GM12878 (cell line): ENCODE results near the gene CRAT. TPM values are rescaled to one million over a fixed set of nuclear protein-coding genes. Genes with fewer than 3 reads are reported as not detected.

ENCODE experiments used
- MEF2B ChIP-seq: fragments of 450-650 bp; IDR thresholded peaks from 2 replicates; pipeline ENCODE4 v1.6.1; 2018; ENCODE audit warnings: mild to moderate bottlenecking, moderate library complexity; ENCODE audit not compliant: partially characterized antibody, poor library complexity, severe bottlenecking
- NFYB ChIP-seq: IDR thresholded peaks from 2 replicates; pipeline ENCODE4 v1.6.1; 2011; ENCODE audit warnings: low read depth, mild to moderate bottlenecking, low read length, improper control_type of control experiment, moderate library complexity; ENCODE audit not compliant: insufficient read depth
- NR2C1 ChIP-seq: fragments of 450-650 bp; IDR thresholded peaks from 2 replicates; pipeline ENCODE4 v1.6.1; 2017; ENCODE audit warnings: antibody characterized with exemption, mild to moderate bottlenecking, moderate library complexity
- PRDM15 ChIP-seq: fragments of 450-650 bp; formaldehyde crosslinking; IDR thresholded peaks from 2 replicates; pipeline ENCODE4 v1.4.0; 2020; ENCODE audit warnings: mild to moderate bottlenecking, moderate library complexity
- RUNX3 ChIP-seq: IDR thresholded peaks from 2 replicates; pipeline ENCODE4 v1.6.1; 2012; ENCODE audit warnings: low read length, inconsistent platforms
- SMARCA5 ChIP-seq: fragments of 450-650 bp; IDR thresholded peaks from 2 replicates; pipeline ENCODE4 v1.6.1; 2017; ENCODE audit warnings: mild to moderate bottlenecking
- SP1 ChIP-seq: IDR thresholded peaks from one replicate; pipeline ENCODE4 v1.6.1; 2011; ENCODE audit warnings: low read depth, low read length
- SPI1 ChIP-seq: IDR thresholded peaks from 2 replicates; pipeline ENCODE4 v1.6.1; 2011; ENCODE audit warnings: low read depth, mild to moderate bottlenecking, low read length, moderate library complexity, borderline replicate concordance; ENCODE audit not compliant: insufficient read depth
- SRF ChIP-seq, 2 experiments: IDR thresholded peaks; 2 replicates each; pipeline ENCODE4 v1.6.1; 2011; ENCODE audit warnings: low read depth in 2 of 2, low read length in 2 of 2, mild to moderate bottlenecking in 1 of 2, moderate library complexity in 1 of 2
- STAT3 ChIP-seq: IDR thresholded peaks from 2 replicates; pipeline ENCODE4 v1.6.1; 2011; ENCODE audit warnings: low read depth, low read length, improper control_type of control experiment
- USF2 ChIP-seq: IDR thresholded peaks from 2 replicates; pipeline ENCODE4 v1.6.1; 2011; ENCODE audit warnings: low read depth, low read length, improper control_type of control experiment, borderline replicate concordance
- ZBED1 ChIP-seq: IDR thresholded peaks from 2 replicates; pipeline ENCODE4 v1.6.1; 2016; ENCODE audit warnings: borderline replicate concordance
- polyA plus RNA-seq, 11 experiments: library from polyadenylated mRNA; depleted of rRNA in 4 of 11; unstranded in 6 of 11; stranded (reverse) in 5 of 11; fragments of >200 nt; fragmentation: Nextera tagmentation in 4 of 11; fragmentation: Illumina TruSeq in 1 of 11; extraction: Ambion mirVana in 4 of 11; extraction: Trizol in 1 of 11; gene quantifications; 1 replicate in 1 of 11; 2 replicates in 10 of 11; pipeline versions ENCODE4 v1.2.1 to v1.2.3, GENCODE V29; 2011 to 2016; ENCODE audit warnings: inconsistent platforms in 2 of 11, missing spikeins in 2 of 11, low read depth in 1 of 11
- total RNA-seq, 4 experiments: library from RNA; depleted of rRNA in 3 of 4; stranded (reverse); fragments of >200 nt in 3 of 4; fragmentation: Illumina TruSeq in 1 of 4; extraction: Trizol in 1 of 4; gene quantifications; 2 replicates each; pipeline versions ENCODE4 v1.2.1 to v1.2.3, GENCODE V29; 2013 to 2021
- TF ChIP-seq, protein P1 (sequence below): fragments of 450-650 bp; formaldehyde crosslinking; IDR thresholded peaks from 2 replicates; pipeline ENCODE4 v1.5.0; 2022; ENCODE audit warnings: mild to moderate bottlenecking, missing genetic modification characterization
- TF ChIP-seq, protein P2 (sequence below): IDR thresholded peaks from 2 replicates; pipeline ENCODE4 v1.6.1; 2012; ENCODE audit warnings: improper control_type of control experiment, low read depth, low read length; ENCODE audit not compliant: insufficient replicate concordance

Gene CRAT
- total and polyA plus RNA-seq, 10 of the 15 experiments (the other 5 are each of a cell fraction or from before 2014, with no cell fraction given) = 0.10 to 3.4 (median 1.8) TPM

DNA sequence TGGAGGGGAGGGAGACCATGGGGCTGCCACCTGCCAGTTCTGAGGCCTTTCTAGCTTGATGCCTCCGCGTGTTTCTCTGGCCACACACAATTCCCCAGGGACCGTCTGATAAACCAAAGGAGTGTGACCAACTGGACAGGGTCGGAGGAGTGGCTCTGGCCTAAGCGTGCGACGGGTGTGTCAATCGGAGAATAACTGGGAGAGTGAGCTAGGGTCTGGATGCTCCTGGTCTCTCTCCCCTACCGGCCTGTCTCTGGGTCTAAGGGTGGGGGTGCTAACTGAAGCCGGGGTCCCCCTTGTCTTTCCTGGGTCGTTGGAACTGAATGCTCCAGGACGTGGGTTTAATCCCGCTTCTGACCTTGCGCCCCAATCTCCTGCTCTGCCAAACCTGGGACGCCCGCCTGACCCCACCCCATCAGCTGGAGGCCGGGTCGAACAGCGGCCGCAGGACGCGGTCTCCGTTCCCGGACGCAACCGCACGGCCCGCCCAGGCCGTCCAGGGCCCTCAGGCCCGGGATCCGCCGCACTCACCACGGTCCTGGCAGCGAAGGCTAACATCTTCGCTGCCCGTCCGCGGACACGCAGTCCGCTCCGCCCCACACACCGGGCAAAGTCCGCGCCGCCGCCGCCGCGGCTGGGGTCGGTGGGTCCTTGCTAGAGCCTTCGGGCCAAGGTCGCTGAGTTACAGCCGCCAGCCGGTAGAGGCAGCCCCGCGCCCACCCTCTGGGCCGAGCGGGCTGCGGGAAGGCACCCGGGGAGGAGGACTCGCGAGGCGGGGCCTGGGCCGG lies 447 bp downstream of the CRAT start (continued):
- TF ChIP-seq PRDM15 (CRISPR knock-in tag) (no peak), RUNX3 (0 out of 2 replicates have a peak, but pooled peaks have one; percentile 3), MEF2B (peak; percentile 74), NFYB (no peak), SPI1 (no peak), SRF (IDR thresholded peaks at IDR 0.05; ENCODE audit: low read depth in 2 of 2, low read length in 2 of 2) (no peak), USF2 (no peak), NR2C1 (no peak), SP1 (no peak), STAT3 (no peak), ZBED1 (no peak), SMARCA5 (no peak)
- TF ChIP-seq, protein P1, sequence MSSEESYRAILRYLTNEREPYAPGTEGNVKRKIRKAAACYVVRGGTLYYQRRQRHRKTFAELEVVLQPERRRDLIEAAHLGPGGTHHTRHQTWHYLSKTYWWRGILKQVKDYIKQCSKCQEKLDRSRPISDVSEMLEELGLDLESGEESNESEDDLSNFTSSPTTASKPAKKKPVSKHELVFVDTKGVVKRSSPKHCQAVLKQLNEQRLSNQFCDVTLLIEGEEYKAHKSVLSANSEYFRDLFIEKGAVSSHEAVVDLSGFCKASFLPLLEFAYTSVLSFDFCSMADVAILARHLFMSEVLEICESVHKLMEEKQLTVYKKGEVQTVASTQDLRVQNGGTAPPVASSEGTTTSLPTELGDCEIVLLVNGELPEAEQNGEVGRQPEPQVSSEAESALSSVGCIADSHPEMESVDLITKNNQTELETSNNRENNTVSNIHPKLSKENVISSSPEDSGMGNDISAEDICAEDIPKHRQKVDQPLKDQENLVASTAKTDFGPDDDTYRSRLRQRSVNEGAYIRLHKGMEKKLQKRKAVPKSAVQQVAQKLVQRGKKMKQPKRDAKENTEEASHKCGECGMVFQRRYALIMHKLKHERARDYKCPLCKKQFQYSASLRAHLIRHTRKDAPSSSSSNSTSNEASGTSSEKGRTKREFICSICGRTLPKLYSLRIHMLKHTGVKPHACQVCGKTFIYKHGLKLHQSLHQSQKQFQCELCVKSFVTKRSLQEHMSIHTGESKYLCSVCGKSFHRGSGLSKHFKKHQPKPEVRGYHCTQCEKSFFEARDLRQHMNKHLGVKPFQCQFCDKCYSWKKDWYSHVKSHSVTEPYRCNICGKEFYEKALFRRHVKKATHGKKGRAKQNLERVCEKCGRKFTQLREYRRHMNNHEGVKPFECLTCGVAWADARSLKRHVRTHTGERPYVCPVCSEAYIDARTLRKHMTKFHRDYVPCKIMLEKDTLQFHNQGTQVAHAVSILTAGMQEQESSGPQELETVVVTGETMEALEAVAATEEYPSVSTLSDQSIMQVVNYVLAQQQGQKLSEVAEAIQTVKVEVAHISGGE (CRISPR knock-in tag) = no peak
- TF ChIP-seq, protein P2, sequence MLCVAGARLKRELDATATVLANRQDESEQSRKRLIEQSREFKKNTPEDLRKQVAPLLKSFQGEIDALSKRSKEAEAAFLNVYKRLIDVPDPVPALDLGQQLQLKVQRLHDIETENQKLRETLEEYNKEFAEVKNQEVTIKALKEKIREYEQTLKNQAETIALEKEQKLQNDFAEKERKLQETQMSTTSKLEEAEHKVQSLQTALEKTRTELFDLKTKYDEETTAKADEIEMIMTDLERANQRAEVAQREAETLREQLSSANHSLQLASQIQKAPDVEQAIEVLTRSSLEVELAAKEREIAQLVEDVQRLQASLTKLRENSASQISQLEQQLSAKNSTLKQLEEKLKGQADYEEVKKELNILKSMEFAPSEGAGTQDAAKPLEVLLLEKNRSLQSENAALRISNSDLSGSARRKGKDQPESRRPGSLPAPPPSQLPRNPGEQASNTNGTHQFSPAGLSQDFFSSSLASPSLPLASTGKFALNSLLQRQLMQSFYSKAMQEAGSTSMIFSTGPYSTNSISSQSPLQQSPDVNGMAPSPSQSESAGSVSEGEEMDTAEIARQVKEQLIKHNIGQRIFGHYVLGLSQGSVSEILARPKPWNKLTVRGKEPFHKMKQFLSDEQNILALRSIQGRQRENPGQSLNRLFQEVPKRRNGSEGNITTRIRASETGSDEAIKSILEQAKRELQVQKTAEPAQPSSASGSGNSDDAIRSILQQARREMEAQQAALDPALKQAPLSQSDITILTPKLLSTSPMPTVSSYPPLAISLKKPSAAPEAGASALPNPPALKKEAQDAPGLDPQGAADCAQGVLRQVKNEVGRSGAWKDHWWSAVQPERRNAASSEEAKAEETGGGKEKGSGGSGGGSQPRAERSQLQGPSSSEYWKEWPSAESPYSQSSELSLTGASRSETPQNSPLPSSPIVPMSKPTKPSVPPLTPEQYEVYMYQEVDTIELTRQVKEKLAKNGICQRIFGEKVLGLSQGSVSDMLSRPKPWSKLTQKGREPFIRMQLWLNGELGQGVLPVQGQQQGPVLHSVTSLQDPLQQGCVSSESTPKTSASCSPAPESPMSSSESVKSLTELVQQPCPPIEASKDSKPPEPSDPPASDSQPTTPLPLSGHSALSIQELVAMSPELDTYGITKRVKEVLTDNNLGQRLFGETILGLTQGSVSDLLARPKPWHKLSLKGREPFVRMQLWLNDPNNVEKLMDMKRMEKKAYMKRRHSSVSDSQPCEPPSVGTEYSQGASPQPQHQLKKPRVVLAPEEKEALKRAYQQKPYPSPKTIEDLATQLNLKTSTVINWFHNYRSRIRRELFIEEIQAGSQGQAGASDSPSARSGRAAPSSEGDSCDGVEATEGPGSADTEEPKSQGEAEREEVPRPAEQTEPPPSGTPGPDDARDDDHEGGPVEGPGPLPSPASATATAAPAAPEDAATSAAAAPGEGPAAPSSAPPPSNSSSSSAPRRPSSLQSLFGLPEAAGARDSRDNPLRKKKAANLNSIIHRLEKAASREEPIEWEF = no peak
